Stimulated activated CD4-positive, alpha-beta T cell treated with anti-CD3 and anti-CD28 coated beads, Interleukin-1b, Interleukin-23, amount 100 ng/mL, for 4 hours (primary cell): ENCODE data around the gene SMURF2.
"Not testable (repeated sequence)": the region's sequence is repeated elsewhere in the genome, so short reads cannot be mapped to it uniquely, and the experiment has no call there.

Experiments used
- DNase-seq, 2 donors: peaks; one replicate each; pipeline ENCODE4 v3.0.0-alpha.2; 2020; ENCODE audit warnings: low read depth in 2 of 2

Gene SMURF2

DNA sequence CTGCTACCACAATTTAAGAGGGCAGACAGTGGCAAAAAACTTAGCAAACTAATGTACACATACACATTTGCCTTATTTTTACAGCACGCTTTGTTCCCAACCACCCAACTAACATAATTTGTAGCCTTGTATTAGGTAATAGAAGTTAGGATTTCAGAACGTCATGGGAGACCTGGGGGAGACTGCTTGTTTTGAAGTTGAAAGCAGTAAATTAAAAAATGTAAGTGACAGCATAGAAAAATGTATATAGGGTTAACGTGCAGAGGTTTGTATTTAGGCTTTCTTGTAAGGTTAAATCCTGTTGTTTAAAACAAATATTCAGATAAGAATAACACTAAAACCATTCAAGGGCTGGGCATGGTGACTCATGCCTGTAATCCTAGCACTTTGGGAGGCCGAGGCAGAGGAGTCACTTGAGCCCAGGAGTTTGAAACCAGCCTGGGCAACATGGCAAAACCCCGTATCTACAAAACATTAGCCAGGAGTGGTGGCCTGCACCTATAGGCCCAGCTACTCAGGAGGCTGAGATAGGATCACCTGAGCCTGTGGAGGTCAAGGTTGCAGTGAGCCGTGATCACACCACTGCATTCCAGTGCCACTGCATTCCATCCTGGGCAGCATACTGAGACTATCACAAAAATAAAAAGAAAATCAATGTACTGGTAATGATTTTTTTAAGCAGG lies 2.3 kb upstream of the SMURF2 start:
- DNase-seq, result not testable (repeated sequence)

GRCh38 chr17:64663836-64664235 lies 1.7 kb upstream of the SMURF2 start:
- DNase-seq, result not testable (repeated sequence)

GRCh38 chr17:64662774-64663367 lies 764 bp upstream of the SMURF2 start:
- no peak for DNase-seq

DNA sequence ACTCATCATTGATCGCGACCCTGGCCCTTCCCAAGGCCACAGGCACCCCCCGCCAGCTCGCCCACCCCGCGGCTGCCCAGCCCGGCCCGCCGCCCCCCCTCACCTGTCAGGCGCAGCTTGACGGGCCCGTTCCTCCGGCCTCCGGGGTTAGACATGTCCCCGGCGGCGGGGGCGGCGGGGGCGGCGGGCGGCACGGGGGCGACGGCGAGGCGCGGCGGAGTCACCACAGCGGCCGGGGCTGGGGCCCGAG lies 456 bp downstream of the SMURF2 start:
- no peak for DNase-seq

- peak; percentile 12 for DNase-seq
Observed at GRCh38 chr17:64660978-64661725, 955 bp downstream of the SMURF2 start.

DNA sequence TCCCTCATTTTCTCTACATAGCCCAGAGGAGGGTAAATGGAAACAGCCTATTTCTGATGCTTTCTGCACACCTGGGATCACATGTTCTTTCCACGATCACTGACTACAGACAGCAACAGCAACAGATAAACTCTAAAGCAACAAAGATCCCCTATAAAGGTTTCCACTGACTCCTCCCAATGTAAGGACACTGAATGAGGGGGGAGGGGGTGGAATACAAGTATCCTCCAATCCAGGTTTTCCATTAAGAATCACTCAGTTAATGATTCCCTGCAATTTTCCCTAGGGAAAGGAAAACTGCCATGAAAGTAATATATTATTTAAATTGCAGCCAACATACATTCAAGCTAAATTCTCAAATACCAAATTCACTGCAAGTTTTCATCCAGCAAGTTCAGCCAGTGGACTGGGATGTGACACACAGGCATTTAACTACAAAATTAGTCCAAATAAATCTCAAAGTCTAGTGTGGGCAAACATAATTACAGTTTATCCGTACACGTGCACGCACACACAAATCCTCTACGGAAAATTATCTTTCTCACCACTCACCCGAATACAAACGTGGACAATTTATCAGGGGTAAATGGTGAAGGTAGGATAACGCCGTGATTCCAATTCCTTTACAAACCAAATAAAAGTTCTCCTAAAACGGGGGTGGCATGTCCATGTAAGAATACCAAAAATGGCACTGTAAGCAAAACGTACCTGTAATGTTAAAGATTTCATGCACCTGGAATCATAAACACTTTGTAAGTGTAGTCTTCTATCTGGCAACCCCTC lies 1.7 kb downstream of the SMURF2 start:
- not testable (repeated sequence) for DNase-seq

DNA sequence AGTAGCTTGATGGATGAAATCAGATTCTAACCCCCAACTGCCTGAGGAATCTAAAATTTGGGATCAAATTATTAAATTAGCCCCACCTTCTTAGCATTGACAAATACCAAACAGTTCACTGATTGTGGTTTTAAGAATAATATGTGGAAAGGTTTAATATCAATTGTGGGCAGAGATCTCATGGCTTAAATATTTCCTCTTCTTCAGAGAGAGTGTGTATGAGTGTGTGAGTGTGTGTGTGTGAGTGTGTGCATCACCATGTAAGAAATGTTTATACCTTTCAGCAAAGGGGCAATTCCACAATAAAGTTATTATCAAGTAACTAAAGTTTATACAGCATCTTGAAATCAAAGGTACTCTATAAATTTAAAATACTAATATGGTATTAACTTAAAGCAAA lies 3.2 kb downstream of the SMURF2 start:
- DNase-seq, result no peak

DNA sequence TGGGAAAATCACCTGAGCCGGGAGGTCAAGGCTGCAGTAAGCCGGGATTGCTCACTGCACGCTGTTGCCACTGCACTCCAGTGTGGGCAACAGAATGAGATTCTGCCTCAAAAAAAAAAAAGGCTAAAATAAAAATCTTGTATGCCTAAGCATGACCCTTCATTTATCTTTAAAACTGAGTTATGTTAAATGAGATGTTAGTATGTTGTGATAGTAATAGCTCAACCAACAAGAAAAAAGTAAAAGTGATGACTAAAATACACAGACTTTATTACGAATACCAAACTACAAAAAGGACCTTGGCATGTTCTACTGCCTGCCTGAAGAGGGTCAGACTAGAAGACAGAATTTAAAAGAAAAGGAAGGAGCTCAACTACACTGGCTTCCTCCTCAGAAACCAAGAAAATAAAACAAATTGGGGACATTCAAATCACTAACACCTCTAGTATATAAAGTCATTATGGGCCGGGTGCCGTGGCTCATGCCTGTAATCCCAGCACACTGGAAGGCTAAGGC lies 4.4 kb downstream of the SMURF2 start:
- no peak for DNase-seq

GRCh38 chr17:64655704-64656103 lies 6.4 kb downstream of the SMURF2 start:
- DNase-seq, result no peak

DNA sequence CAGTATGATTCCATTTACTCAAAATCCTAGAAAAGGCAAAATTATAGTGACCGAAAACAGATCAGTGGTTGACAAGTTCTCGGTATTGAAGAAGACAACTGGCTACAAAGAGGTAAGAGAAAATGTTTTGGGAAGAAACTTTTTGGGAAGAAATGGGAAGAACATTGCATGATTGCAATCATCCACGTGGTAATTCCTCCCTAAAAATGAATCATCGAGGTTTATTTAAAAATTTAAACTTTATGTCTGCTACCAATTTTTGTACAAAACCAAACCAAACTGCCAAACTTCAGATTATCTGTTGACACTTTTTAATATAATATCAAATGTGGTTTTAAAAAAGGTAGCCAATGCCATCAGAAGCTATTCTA lies 8.1 kb downstream of the SMURF2 start:
- DNase-seq, result no peak

DNA sequence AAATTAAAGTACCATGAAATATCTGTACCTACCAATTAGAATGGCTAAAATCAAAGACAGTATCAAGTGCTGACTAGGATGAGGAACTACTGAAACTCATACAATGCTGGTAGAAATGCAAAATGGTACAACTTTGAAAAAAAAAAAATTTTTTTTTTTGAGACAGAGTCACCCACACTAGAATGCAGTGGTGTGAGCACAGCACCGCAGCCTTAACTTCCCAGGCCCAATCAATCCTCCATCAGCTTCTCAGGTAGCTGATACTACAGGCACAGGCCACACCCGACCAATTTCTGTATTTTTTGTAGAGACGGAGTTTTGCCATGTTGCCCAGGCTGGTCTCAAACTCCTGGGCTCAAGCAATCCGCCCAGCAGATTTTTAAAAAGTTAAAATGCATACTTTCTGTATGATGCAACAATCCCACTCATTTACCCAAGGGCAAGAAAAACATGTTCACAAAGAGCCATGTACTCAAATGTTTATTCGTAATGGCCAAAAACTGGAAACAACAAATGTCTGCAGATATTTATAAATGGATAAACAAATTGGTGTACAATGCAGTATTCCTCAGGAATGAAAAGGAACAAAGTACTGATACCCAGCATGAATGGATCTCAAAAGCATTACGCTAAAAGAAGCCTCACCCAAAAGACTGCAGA lies 8.7 kb downstream of the SMURF2 start:
- DNase-seq, result no peak

DNA sequence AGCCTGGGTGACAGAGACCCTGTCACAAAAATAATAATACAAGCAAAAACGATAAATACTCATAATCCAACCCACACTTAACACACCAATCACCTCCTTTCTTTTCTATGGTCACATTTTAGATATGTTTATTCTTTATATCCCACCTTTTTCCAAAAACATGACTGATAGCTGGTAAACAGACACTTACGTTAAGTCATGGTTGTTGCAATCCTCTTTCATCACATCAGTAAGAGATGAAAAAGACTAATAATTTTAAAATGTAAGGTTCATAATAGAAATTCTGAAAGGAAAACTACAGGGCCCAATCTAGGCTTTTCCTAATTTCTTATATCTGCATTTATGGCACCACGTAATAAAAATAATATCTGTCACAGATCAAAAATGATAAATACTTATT lies 10.2 kb downstream of the SMURF2 start:
- DNase-seq, result no peak

GRCh38 chr17:64648234-64648633 lies 13.9 kb downstream of the SMURF2 start:
- no peak for DNase-seq

DNA sequence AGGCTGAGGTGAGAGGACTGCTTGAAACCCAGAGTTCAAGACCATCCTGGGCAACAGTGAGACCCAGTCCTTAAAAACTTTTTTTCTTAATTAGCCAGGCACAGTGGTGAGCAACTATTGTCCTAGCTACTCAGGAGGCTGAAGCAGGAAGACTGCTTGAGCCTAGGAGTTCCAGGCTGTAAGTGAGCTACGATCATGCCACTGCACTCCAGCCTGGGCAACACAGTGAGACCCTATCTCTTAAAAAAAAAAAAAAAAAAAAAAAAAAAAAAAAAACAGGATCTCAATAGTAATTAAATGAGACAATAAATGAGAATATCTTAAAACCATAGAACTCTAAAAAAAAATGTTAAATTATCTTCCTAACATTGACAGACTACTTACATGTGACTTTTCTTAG lies 14.3 kb downstream of the SMURF2 start:
- no peak for DNase-seq

GRCh38 chr17:64639516-64639915 lies 22.6 kb downstream of the SMURF2 start:
- DNase-seq, result no peak

DNA sequence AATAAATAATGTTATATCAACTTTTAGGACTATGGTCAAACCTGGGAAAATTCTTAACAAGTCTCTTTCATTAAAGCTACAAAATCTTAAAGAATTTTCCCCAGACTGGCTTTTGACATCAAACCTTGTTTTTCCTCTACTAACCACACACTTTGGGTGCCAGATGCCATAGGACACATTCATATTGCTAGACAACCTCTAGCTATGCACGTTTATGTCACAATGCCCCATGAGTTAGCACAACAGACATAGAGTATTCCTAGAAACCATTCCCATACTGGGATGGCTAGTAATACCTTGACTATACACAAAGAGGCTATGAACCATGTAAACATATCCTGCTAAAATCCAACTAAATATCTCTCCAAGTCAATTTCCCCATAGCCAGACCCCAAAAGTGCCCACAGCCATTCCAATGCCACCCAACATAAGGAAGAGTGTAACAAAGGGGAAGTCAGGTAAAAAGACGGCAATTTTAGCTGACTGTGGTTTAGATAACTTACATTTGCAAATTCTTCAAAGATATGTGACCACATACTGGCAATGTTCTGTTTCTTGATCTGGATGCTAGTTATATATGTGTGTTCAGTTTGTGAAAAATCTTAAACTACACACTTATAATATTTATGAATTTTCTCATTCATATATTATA lies 23.4 kb downstream of the SMURF2 start:
- DNase-seq, result no peak

GRCh38 chr17:64635647-64636305 lies 26.3 kb downstream of the SMURF2 start:
- DNase-seq, result no peak

GRCh38 chr17:64634218-64634617 lies 27.9 kb downstream of the SMURF2 start:
- no peak for DNase-seq

- no peak for DNase-seq
Observed at GRCh38 chr17:64632606-64633005, 29.5 kb downstream of the SMURF2 start.

GRCh38 chr17:64632194-64632593 lies 29.9 kb downstream of the SMURF2 start:
- DNase-seq, result no peak
